D721Med (cell line): ENCODE data around the gene CTNNA2.

Source experiments
- DNase-seq: peaks from one replicate; pipeline ENCODE4 v3.0.0; 2011; ENCODE audit warnings: low spot score; ENCODE audit not compliant: insufficient read length
- FAIRE-seq: peaks from 2 replicates; lab custom pipeline; 2011; peaks lifted over from hg19 to GRCh38; lab: Jason Lieb, UNC
- TF ChIP-seq, protein P1 (sequence below): IDR thresholded peaks from 2 replicates; pipeline ENCODE4 v1.5.1; 2012; ENCODE audit warnings: mild to moderate bottlenecking, control low read depth; ENCODE audit not compliant: insufficient read depth; ENCODE audit errors: missing control alignments

Gene CTNNA2

DNA sequence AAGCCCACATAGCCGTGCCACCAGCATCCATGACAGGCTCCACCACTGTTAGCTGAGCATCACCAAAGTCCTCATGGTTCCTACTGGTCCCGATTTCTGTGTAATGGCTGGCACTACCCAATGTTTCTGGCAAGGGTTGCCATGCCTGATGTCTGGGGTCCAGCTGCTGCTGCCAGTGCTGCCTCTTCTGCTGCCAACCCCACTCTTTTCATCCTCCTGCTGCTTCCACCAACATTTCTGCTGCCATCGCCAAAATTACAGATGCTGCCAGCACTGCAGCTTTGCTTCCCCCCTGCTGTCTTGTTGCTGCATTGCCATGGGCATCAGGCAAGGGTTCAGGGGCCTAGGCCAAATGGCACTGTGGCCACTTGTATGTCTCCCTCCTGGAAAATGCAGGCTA lies 638.8 kb downstream of the CTNNA2 start:
- FAIRE-seq (no peak), DNase-seq (no peak)
- TF ChIP-seq, protein P1, sequence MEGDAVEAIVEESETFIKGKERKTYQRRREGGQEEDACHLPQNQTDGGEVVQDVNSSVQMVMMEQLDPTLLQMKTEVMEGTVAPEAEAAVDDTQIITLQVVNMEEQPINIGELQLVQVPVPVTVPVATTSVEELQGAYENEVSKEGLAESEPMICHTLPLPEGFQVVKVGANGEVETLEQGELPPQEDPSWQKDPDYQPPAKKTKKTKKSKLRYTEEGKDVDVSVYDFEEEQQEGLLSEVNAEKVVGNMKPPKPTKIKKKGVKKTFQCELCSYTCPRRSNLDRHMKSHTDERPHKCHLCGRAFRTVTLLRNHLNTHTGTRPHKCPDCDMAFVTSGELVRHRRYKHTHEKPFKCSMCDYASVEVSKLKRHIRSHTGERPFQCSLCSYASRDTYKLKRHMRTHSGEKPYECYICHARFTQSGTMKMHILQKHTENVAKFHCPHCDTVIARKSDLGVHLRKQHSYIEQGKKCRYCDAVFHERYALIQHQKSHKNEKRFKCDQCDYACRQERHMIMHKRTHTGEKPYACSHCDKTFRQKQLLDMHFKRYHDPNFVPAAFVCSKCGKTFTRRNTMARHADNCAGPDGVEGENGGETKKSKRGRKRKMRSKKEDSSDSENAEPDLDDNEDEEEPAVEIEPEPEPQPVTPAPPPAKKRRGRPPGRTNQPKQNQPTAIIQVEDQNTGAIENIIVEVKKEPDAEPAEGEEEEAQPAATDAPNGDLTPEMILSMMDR, result no peak

DNA sequence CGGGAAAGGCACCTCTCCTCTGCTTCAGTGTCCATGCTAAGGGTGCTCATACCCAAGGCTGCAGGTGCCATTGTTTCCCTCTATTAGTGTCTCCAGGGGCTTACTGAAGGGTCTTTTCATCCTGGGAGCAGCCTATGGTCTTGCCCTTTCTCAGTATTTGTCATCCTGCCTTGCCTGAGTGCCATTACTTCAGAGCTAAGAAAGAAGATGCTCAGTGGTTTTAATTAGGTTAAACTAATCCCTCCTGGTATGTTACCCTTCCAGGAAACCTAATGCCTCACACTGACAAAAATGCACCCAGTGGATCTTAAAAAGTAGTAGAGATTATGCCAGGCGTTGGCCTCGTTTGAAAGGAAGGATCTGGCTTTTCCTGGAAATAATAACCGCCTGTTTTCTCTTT lies 640.3 kb downstream of the CTNNA2 start:
- DNase-seq (no peak), FAIRE-seq (no peak)
- TF ChIP-seq, protein P1, result no peak

DNA sequence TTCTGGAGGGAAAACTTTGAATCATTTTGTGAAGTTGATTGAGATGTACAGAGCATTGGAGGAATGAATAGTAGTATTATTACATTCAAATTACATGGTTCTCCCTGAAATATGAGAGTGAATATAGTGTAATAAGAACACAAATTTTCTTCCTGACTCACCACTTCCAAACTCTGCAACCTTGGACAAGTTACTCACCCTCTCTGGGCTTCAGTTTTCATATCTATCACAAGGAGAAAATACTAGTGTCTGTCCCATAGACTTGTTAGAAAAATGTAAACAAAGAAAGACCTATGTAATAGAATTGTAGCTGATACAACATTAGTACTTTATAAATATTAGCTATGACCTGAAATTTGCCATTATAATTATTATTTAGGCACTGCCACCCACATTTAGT lies 640.9 kb downstream of the CTNNA2 start:
- no peak for DNase-seq
- TF ChIP-seq, protein P1, result no peak
- FAIRE-seq, result no peak

DNA sequence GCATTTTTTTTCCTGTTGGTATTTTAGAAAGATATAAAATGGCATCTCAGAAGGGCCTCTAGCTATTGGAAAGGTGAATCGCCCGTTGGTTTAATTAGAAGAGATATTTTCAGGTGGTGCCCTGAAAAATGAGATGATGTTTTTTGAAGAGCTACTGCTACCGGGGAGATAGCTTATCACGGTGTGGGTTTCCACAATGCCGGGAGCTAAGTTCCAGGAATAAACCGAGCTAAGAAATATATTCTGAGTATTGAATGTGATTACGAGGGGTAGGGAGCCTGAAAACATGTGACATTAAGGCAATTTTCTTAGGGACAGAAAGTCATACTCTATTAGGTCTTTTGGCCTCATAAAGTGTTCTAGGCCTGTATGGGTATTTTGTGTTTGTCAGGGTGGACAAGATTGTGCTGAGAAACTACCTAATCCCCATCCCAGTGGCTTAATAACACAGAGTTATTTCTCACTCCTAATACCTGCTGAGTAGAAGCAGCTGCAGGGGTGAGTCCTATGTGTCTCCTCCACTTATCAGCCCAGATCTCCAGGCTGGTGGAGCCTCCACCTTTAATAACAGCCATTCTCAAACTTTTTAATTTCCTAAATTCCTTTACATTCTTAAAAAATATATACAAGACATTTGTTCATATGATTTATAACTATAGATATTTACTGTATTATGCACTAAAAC lies 641.5 kb downstream of the CTNNA2 start:
- TF ChIP-seq, protein P1, result no peak
- DNase-seq (no peak), FAIRE-seq (no peak)

DNA sequence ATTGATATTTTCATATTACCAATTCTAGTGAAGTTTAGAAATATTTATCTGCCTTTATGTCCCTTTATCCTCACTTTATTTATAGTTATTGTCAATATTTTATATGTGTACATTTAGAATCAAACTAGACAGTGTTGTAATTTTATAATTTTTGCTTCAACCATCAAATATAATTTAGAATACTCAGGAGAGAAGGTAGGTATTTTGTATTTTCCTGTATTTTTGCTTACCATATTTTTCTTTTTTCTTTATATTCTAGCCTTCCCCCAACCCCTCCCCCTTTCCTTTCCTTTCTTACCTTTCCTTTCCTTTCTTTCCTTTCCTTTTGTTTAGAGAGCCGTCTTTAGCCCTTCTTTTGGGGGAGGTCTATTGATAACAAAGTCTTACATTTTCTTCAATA lies 651.5 kb downstream of the CTNNA2 start:
- TF ChIP-seq, protein P1, result no peak
- FAIRE-seq (no peak), DNase-seq (no peak)

DNA sequence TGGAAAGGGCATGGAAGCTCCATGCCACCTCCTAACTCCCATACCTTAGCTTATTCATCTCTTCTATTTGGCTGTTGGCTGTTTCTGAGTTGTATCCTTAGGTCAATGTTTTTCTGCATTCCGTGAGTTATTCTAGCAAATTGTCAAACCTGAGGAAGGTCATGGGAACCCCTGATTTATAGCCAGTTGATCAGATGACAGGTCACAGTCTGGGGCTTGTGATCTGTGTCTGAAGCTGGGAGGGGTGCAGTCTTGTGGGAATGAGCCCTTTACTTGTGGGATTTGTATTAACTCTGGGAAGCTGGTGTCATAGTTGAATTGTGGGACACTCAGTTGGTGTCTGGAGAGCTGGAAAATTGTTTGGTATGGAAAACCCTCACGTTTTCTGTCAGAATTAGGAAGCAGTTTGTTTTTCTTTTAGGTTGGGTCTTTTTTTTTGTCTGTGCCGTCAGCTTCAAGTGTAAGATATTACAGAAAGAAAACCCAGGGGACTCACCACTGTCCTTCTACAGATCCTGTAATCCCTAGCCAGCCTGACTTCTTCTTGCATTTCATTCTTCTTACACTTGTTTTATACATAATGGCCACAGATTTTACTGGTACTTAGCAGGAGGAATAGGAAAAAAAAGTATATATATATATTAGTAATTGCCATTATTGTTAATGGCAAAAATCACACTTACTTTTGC lies 653.8 kb downstream of the CTNNA2 start:
- DNase-seq (no peak), FAIRE-seq (no peak)
- TF ChIP-seq, protein P1, result no peak

DNA sequence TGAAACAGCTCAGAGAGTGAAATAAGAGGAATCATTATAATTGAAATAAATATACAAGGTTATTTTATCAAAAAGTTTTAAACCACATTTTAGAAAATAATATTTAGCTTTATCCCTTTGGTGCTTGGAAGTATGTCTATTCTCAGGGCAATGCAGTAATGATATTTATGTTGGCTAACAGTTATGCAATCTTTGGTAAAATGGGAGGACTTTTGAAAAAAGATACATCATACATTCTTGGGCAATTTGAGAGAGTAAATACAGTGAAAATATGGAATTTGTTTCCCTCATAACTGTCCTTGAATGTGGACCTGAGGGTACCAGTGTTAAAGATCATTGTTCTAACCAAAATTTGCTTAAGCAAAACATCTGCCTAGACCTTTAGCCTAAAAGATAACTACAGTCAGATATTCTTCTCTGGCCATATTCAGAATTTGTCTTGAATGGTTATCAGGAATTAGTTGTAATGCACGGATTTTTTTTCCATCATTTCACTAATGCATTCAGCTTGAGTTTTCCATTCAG lies 654.5 kb downstream of the CTNNA2 start:
- no peak for FAIRE-seq
- TF ChIP-seq, protein P1, result no peak

More for the DNA sequence above, 654.5 kb downstream of the CTNNA2 start:
- DNase-seq, result no peak
